ENCODE results near the gene ZDHHC1.

The ZDHHC1 gene

GRCh38 chr16:67447508-67448076 is 31.3 kb upstream of the ZDHHC1 start:
- peak; percentile 66 for DNase-seq (ENCODE audit: low spot score)

GRCh38 chr16:67446968-67447507 is 30.8 kb upstream of the ZDHHC1 start:
- DNase-seq (ENCODE audit: low spot score) = no peak

GRCh38 chr16:67445913-67446907 is 29.9 kb upstream of the ZDHHC1 start:
- no peak for DNase-seq (ENCODE audit: low spot score)

GRCh38 chr16:67445441-67445912 is 29.2 kb upstream of the ZDHHC1 start:
- DNase-seq (ENCODE audit: low spot score) = no peak

- DNase-seq (ENCODE audit: low spot score) = no peak
Measured at GRCh38 chr16:67445126-67445426, 28.8 kb upstream of the ZDHHC1 start.

GRCh38 chr16:67444259-67445125 is 28.2 kb upstream of the ZDHHC1 start:
- DNase-seq (ENCODE audit: low spot score) = no peak

- DNase-seq (ENCODE audit: low spot score) = no peak
Measured at GRCh38 chr16:67443265-67443664, 27.0 kb upstream of the ZDHHC1 start.

- DNase-seq (ENCODE audit: low spot score) = no peak
Measured at GRCh38 chr16:67442581-67443255, 26.4 kb upstream of the ZDHHC1 start.

- no peak for DNase-seq (ENCODE audit: low spot score)
Measured at GRCh38 chr16:67441907-67442306, 25.6 kb upstream of the ZDHHC1 start.

GRCh38 chr16:67441271-67441753 is 25.0 kb upstream of the ZDHHC1 start:
- no peak for DNase-seq (ENCODE audit: low spot score)

- no peak for DNase-seq (ENCODE audit: low spot score)
Measured at GRCh38 chr16:67438824-67439393, 22.6 kb upstream of the ZDHHC1 start.

- no peak for DNase-seq (ENCODE audit: low spot score)
Measured at GRCh38 chr16:67438098-67438791, 22.0 kb upstream of the ZDHHC1 start.

GRCh38 chr16:67437513-67437912 is 21.2 kb upstream of the ZDHHC1 start:
- DNase-seq (ENCODE audit: low spot score) = no peak

GRCh38 chr16:67436640-67437193 is 20.4 kb upstream of the ZDHHC1 start:
- no peak for DNase-seq (ENCODE audit: low spot score)

- DNase-seq (ENCODE audit: low spot score) = no peak
Measured at GRCh38 chr16:67435758-67436164, 19.5 kb upstream of the ZDHHC1 start.

GRCh38 chr16:67433131-67433719 is 16.9 kb upstream of the ZDHHC1 start:
- DNase-seq (ENCODE audit: low spot score) = no peak

GRCh38 chr16:67432506-67432890 is 16.2 kb upstream of the ZDHHC1 start:
- no peak for DNase-seq (ENCODE audit: low spot score)

GRCh38 chr16:67431775-67432505 is 15.7 kb upstream of the ZDHHC1 start:
- no peak for DNase-seq (ENCODE audit: low spot score)

Data from LoVo (cell line).